Stimulated activated CD8-positive, alpha-beta memory T cell treated with anti-CD3 and anti-CD28 coated beads, Interleukin-12 subunit alpha, Interleukin-12 subunit beta, amount 100 ng/mL, for 1 hour (primary cell): ENCODE data around the gene PRPF4.
"Not testable (repeated sequence)": the region's sequence is repeated elsewhere in the genome, so short reads cannot be mapped to it uniquely, and the experiment has no call there.

Experiments
- DNase-seq: peaks from one replicate; pipeline ENCODE4 v3.0.0-alpha.2; 2020; ENCODE audit warnings: low read depth

Gene PRPF4

GRCh38 chr9:113275157-113276131, at the start of gene PRPF4, which contains the start of gene CDC26:
Gene PRPF4, plus strand, starts transcription at chr9:113275658. Its CDS starts 86 bp downstream, at chr9:113275744.
Gene CDC26, minus strand, starts transcription at chr9:113275572. Its CDS starts 3,065 bp downstream, at chr9:113272507.
- peak; percentile 90 for DNase-seq

- DNase-seq = no peak
Measured at GRCh38 chr9:113227436-113227835, 48.0 kb upstream of the PRPF4 start.

GRCh38 chr9:113228130-113228665, 47.3 kb upstream of the PRPF4 start:
- no peak for DNase-seq

GRCh38 chr9:113231701-113232100, 43.8 kb upstream of the PRPF4 start:
- no peak for DNase-seq

GRCh38 chr9:113235701-113236255, 39.7 kb upstream of the PRPF4 start:
- DNase-seq = not testable (repeated sequence)

- no peak for DNase-seq
Measured at GRCh38 chr9:113237026-113237425, 38.4 kb upstream of the PRPF4 start.

GRCh38 chr9:113238202-113238858, 37.1 kb upstream of the PRPF4 start:
- DNase-seq = no peak

GRCh38 chr9:113238859-113239232, 36.6 kb upstream of the PRPF4 start:
- no peak for DNase-seq

- no peak for DNase-seq
Measured at GRCh38 chr9:113241161-113241560, 34.3 kb upstream of the PRPF4 start.

- DNase-seq = no peak
Measured at GRCh38 chr9:113244556-113244955, 30.9 kb upstream of the PRPF4 start.

- no peak for DNase-seq
Measured at GRCh38 chr9:113245894-113246293, 29.6 kb upstream of the PRPF4 start.

- DNase-seq = no peak
Measured at GRCh38 chr9:113246928-113247327, 28.5 kb upstream of the PRPF4 start.

- DNase-seq = no peak
Measured at GRCh38 chr9:113247640-113248039, 27.8 kb upstream of the PRPF4 start.

GRCh38 chr9:113249661-113250060, 25.8 kb upstream of the PRPF4 start:
- not testable (repeated sequence) for DNase-seq

- DNase-seq = no peak
Measured at GRCh38 chr9:113250807-113251206, 24.7 kb upstream of the PRPF4 start.

GRCh38 chr9:113254991-113255390, 20.5 kb upstream of the PRPF4 start:
- no peak for DNase-seq

- no peak for DNase-seq
Measured at GRCh38 chr9:113255438-113255837, 20.0 kb upstream of the PRPF4 start.

GRCh38 chr9:113257863-113258262, 17.6 kb upstream of the PRPF4 start:
- DNase-seq = no peak

GRCh38 chr9:113258282-113258681, 17.2 kb upstream of the PRPF4 start:
- no peak for DNase-seq

GRCh38 chr9:113261917-113262671, 13.4 kb upstream of the PRPF4 start:
- DNase-seq = no peak

- no peak for DNase-seq
Measured at GRCh38 chr9:113266174-113266573, 9.3 kb upstream of the PRPF4 start.
